Activated CD8-positive, alpha-beta memory T cell treated with anti-CD3 and anti-CD28 coated beads for 48 hours (primary cell): ENCODE data around the gene HOXD3.

Experiments used
- DNase-seq, 3 experiments: peaks; one replicate each; pipeline ENCODE4 v3.0.0-alpha.2; 2020; ENCODE audit warnings: low read depth in 2 of 3, low spot score in 2 of 3

The HOXD3 gene

GRCh38 chr2:176148751-176149421 lies 8.2 kb upstream of the HOXD3 start:
- DNase-seq: no peak

DNA sequence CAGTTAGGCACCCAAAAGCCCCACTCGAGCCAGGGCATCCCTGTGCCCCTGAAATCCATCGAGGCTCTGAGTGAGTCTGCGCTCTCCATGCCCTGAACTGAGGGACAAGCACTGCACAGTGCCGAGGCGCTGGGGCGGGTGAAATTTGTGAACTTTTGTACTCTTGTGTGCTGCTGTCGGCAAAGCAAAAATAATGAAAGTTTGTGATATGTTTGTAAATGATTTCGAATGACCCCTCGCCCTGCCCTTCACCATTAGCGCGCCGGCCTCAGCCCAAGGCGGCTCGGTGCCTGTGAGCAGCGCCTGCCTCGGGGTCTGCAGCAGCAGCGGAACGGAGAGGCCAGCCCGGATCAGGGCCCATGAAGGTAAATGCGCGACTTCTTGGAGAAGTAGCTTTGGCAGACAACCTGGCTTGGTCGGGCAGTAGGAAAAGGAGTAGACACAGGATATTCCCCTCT lies 7.6 kb upstream of the HOXD3 start:
- no peak for DNase-seq

DNA sequence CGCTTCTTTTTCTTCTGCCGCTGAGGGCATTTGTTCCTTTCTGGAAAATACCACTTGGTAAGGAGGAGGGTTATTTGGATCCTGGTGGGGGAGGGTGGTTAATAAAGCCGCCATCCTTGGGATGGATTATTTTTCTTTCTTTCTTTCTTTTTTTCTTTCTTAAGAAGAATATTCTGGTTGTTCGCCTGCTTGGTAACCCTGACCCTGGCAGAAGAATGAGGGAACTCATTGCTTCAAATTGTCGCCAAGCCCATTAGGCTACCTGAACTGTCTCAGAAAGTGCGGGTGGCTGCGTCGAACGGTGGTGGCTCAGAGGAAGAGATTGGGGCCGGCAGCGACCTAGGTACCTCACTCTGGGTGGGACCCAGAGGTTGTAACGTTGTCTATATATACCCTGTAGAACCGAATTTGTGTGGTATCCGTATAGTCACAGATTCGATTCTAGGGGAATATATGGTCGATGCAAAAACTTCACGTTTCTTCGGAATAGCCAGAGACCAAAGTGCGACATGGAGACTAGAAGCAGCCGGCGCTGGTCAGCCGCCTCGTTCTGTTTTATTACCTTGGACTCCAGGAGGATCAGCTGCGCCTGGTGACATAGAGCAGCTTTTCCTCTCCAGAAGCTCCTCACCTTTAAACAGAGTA lies 7.0 kb upstream of the HOXD3 start:
- no peak for DNase-seq

GRCh38 chr2:176150584-176151441 lies 6.3 kb upstream of the HOXD3 start:
- no peak for DNase-seq

DNA sequence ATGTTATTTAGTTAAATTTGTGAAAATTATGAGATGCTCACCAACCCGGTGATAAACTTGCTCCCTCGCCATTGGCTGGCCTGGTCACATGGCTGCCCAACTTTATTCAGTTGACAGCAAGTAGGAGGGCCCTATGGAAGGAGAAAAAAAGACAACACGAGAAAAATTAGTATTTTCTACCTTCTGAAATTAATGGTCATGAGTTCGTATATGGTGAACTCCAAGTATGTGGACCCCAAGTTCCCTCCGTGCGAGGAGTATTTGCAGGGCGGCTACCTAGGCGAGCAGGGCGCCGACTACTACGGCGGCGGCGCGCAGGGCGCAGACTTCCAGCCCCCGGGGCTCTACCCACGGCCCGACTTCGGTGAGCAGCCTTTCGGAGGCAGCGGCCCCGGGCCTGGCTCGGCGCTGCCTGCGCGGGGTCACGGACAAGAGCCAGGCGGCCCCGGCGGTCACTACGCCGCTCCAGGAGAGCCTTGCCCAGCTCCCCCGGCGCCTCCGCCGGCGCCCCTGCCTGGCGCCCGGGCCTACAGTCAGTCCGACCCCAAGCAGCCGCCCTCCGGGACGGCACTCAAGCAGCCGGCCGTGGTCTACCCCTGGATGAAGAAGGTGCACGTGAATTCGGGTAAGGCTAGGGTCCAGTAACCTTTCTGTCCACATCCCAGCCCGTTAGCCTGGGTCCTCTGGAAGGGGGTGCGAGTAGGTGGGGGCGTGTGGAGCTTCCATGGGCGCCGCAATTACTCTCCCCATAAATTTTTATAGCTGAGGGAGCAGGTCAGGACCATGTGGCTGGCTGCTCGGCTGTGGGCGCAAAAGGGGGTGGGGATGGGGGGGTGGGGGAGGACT lies 5.4 kb upstream of the HOXD3 start, which contains the start of gene HOXD4:
TSS of gene HOXD4 (plus strand) at position 109 of the 846 bp plus-strand sequence. CDS start at position 193, 84 bp downstream.
- no peak for DNase-seq

- DNase-seq: no peak
Observed at GRCh38 chr2:176152350-176153181, 4.5 kb upstream of the HOXD3 start.

GRCh38 chr2:176154576-176155252 lies 2.4 kb upstream of the HOXD3 start:
- no peak for DNase-seq

- DNase-seq: no peak
Observed at GRCh38 chr2:176155356-176156044, 1.6 kb upstream of the HOXD3 start.

- no peak for DNase-seq
Observed at GRCh38 chr2:176156301-176156806, 753 bp upstream of the HOXD3 start.

- DNase-seq: no peak
Observed at GRCh38 chr2:176157499-176158185, 535 bp downstream of the HOXD3 start.

GRCh38 chr2:176158186-176158591 lies 1.1 kb downstream of the HOXD3 start:
- DNase-seq: no peak

DNA sequence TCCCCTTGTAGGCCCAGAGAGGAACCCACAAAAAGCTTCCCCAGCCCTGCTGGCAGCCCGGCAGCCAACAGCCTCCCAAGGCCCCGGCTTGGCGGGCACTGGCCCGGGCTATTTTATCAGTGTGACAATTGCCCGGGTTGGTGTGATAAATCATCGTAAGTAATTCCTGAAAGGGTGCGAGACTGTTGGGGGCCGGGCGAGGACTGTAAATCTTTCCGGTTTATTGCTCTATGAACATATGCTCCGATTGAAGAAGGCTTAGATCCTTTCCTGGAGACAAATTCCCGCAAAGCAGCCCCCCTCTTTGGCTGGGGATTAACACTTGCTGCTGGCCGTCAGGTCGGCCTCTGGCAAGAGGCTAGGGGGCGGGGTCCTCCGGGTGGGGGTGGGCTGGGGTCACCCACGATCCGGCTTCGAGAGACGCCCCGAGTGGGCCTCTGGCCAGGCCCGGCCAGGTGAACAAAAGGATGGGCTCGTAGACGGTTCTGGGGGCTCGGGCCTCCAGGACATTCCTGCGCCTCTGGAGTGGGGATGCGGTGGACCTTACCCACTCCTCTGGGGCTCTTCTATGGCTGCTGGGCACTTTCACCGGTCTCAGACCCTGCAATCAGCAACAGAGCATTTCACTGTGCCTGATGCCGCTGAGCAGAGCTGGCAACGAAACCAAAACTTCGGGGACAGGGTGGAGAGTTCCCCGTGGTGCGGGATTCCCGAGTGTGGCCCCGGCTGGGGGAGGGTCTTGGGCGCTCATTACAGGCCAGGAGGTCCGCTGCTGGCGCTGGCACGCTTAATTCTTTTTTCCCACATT lies 2.0 kb downstream of the HOXD3 start:
- no peak for DNase-seq

GRCh38 chr2:176159663-176160250 lies 2.6 kb downstream of the HOXD3 start:
- no peak for DNase-seq

- DNase-seq: no peak
Observed at GRCh38 chr2:176160251-176160985, 3.3 kb downstream of the HOXD3 start.

- DNase-seq: no peak
Observed at GRCh38 chr2:176160986-176161824, 4.1 kb downstream of the HOXD3 start.
